LHCN-M2 (cell line): Measurements from ENCODE around the gene MYO10. TPM values are rescaled to one million over a fixed set of nuclear protein-coding genes. Genes with fewer than 3 reads are reported as not detected.

Experiments
- DNase-seq: peaks from one replicate; pipeline ENCODE4 v3.0.0-alpha.2; 2012; ENCODE audit warnings: low read depth
- total RNA-seq: library from RNA; depleted of rRNA; stranded (reverse); fragments of >200 nt; gene quantifications from 2 replicates; pipeline ENCODE4 v1.2.3, GENCODE V29; 2014

Gene MYO10
- total RNA-seq, 1 experiment from 2014 or later = 29.8 TPM

- DNase-seq = no peak
These were observed 186.5 kb downstream of the MYO10 start for GRCh38 chr5:16749626-16750025.

GRCh38 chr5:16744164-16744880, 191.8 kb downstream of the MYO10 start:
- DNase-seq = peak; percentile 63

- DNase-seq = peak; percentile 32
These were observed 193.2 kb downstream of the MYO10 start for GRCh38 chr5:16742938-16743337.

- DNase-seq = no peak
These were observed 195.2 kb downstream of the MYO10 start for GRCh38 chr5:16740811-16741392.

GRCh38 chr5:16740066-16740810, 195.8 kb downstream of the MYO10 start:
- no peak for DNase-seq

- peak; percentile 25 for DNase-seq
These were observed 197.7 kb downstream of the MYO10 start for GRCh38 chr5:16738393-16738792.

GRCh38 chr5:16737620-16738364, 198.3 kb downstream of the MYO10 start:
- no peak for DNase-seq

- DNase-seq = no peak
These were observed 198.9 kb downstream of the MYO10 start for GRCh38 chr5:16737209-16737608.

- no peak for DNase-seq
These were observed 199.7 kb downstream of the MYO10 start for GRCh38 chr5:16736158-16736995.

GRCh38 chr5:16735101-16736060, 200.7 kb downstream of the MYO10 start:
- DNase-seq = no peak

- DNase-seq = no peak
These were observed 202.6 kb downstream of the MYO10 start for GRCh38 chr5:16733331-16734006.

GRCh38 chr5:16732356-16732755, 203.7 kb downstream of the MYO10 start:
- DNase-seq = no peak

- DNase-seq = no peak
These were observed 208.2 kb downstream of the MYO10 start for GRCh38 chr5:16727755-16728325.

GRCh38 chr5:16726538-16726946, 209.5 kb downstream of the MYO10 start:
- DNase-seq = peak; percentile 91

GRCh38 chr5:16725575-16725974, 210.5 kb downstream of the MYO10 start:
- DNase-seq = no peak

- no peak for DNase-seq
These were observed 212.3 kb downstream of the MYO10 start for GRCh38 chr5:16723821-16724220.

GRCh38 chr5:16722097-16722495, 214.0 kb downstream of the MYO10 start:
- no peak for DNase-seq

GRCh38 chr5:16721151-16722096, 214.7 kb downstream of the MYO10 start:
- DNase-seq = peak; percentile 46
